Ishikawa (cell line): ENCODE results near the gene RASA3.

Experiments
- CEBPB ChIP-seq: IDR thresholded peaks from 2 replicates; pipeline ENCODE4 v1.6.1; 2012
- RAD21 ChIP-seq: IDR thresholded peaks from 2 replicates; pipeline ENCODE4 v1.6.1; 2012; ENCODE audit warnings: low read depth
- REST ChIP-seq: IDR thresholded peaks from 2 replicates; pipeline ENCODE4 v1.6.1; 2012; ENCODE audit warnings: low read depth, mild to moderate bottlenecking
- YY1 ChIP-seq: IDR thresholded peaks from 2 replicates; pipeline ENCODE4 v1.6.1; 2012; ENCODE audit warnings: low read depth

GRCh38 chr13:114004420-114005205 lies 127.8 kb downstream of the RASA3 start:
- TF ChIP-seq RAD21: no peak
- no peak for TF ChIP-seq REST
- TF ChIP-seq CEBPB: no peak
- TF ChIP-seq YY1: no peak
